Nephron (organoid): ENCODE measurements around the gene ARHGEF11.
A peak's percentile ranks its signal among the peaks of the same experiment; 100 is the strongest.

Experiments used
- H3K27ac Mint-ChIP-seq, 3 experiments: 2 replicates each; pipeline ENCODE4 v1.8.0; 2020; ENCODE audit warnings: mixed read lengths in 3 of 3, mild to moderate bottlenecking in 2 of 3, moderate library complexity in 1 of 3
- H3K27me3 Mint-ChIP-seq: 2 replicates; pipeline ENCODE4 v1.8.0; 2021; ENCODE audit warnings: low read depth, mild to moderate bottlenecking, moderate library complexity, mixed read lengths
- H3K36me3 Mint-ChIP-seq: 2 replicates; pipeline ENCODE4 v1.8.0; 2020; ENCODE audit warnings: low read depth, mixed read lengths
- H3K4me1 Mint-ChIP-seq: 2 replicates; pipeline ENCODE4 v1.8.0; 2020; ENCODE audit warnings: mixed read lengths
- H3K4me3 Mint-ChIP-seq, 3 experiments: 2 replicates each; pipeline ENCODE4 v1.8.0; 2020; ENCODE audit warnings: mild to moderate bottlenecking in 3 of 3, mixed read lengths in 3 of 3, moderate library complexity in 2 of 3
- H3K9me3 Mint-ChIP-seq: 2 replicates; pipeline ENCODE4 v1.8.0; 2020; ENCODE audit warnings: mixed read lengths
- TF ChIP-seq, protein P1 (sequence below), 3 experiments: fragments of 200-600 bp; sonication (generic); IDR thresholded peaks; one replicate each; pipeline ENCODE4 v1.5.0; 2021; ENCODE audit warnings: antibody characterized with exemption in 3 of 3; ENCODE audit not compliant: unreplicated experiment in 3 of 3

ARHGEF11 gene

DNA sequence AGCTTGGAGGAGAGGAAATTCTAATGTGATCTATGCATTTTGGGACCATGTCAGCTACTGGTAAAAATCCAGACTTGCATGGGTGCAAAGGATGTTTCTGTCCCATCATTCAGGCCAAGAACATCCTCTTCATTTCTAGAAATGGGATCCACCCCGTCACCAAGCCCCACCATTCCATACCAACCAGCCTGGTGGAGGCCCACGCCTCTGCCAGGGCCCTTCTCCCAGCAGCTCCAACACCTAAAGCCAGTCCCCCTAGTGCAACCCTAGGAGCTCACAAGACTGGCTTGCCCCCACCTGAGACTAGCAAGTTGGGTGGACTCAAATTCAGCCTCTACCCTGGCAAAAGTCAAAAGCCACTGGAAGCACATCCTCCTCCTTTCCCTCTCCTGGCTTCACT lies 1.9 kb downstream of the ARHGEF11 start:
- H3K4me3 Mint-ChIP-seq: peak overlapping the region; percentile 93 to 94 (median 93)
- no peaks in the 10 kb centered on the region for H3K9me3 Mint-ChIP-seq
- no peaks in the 10 kb centered on the region for H3K27me3 Mint-ChIP-seq
- peaks cover 5% of the 10 kb centered on the region for H3K36me3 Mint-ChIP-seq
- TF ChIP-seq, protein P1, sequence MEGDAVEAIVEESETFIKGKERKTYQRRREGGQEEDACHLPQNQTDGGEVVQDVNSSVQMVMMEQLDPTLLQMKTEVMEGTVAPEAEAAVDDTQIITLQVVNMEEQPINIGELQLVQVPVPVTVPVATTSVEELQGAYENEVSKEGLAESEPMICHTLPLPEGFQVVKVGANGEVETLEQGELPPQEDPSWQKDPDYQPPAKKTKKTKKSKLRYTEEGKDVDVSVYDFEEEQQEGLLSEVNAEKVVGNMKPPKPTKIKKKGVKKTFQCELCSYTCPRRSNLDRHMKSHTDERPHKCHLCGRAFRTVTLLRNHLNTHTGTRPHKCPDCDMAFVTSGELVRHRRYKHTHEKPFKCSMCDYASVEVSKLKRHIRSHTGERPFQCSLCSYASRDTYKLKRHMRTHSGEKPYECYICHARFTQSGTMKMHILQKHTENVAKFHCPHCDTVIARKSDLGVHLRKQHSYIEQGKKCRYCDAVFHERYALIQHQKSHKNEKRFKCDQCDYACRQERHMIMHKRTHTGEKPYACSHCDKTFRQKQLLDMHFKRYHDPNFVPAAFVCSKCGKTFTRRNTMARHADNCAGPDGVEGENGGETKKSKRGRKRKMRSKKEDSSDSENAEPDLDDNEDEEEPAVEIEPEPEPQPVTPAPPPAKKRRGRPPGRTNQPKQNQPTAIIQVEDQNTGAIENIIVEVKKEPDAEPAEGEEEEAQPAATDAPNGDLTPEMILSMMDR (IDR thresholded peaks at IDR 0.05; ENCODE audit: unreplicated experiment in 3 of 3): no peak
- H3K27ac Mint-ChIP-seq: peak overlapping the region; percentile 66 to 99 (median 78)
- peaks cover 51% of the 10 kb centered on the region for H3K4me1 Mint-ChIP-seq

DNA sequence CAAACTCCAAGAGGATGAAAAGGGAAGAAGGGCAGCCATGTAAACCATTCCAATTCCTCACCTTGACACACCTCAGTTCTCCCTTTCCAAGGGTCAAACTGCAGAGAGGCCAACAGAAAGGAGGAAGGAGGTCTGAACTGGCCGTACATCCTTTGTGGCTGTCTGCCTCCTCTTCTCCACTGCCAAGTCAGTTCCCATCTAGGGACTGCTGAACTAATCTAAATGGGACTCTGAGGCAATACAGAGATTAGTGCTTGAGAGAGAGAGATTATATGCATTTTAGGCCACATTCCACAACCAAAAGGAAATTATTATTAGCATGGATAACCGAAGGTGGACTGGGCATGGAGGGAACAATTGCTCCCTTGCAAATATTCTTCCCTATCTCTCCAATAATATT lies 2.7 kb downstream of the ARHGEF11 start:
- TF ChIP-seq, protein P1 (IDR thresholded peaks at IDR 0.05; ENCODE audit: unreplicated experiment in 3 of 3): no peak
- no peaks in the 10 kb centered on the region for H3K9me3 Mint-ChIP-seq
- H3K27me3 Mint-ChIP-seq: no peaks in the 10 kb centered on the region
- H3K27ac Mint-ChIP-seq: peak overlapping the region in 2 of 3 experiments; percentile 66 to 78
- peak overlapping the region; percentile 93 to 94 (median 93) for H3K4me3 Mint-ChIP-seq
- H3K36me3 Mint-ChIP-seq: peaks cover 5% of the 10 kb centered on the region
- H3K4me1 Mint-ChIP-seq: peaks cover 51% of the 10 kb centered on the region

- Mint-ChIP-seq H3K4me1 (peaks cover 47% of the 10 kb centered on the region), H3K27me3 (no peaks in the 10 kb centered on the region)
- TF ChIP-seq, protein P1 (IDR thresholded peaks at IDR 0.05; ENCODE audit: unreplicated experiment in 3 of 3): no peak
These were observed 4.7 kb downstream of the ARHGEF11 start for GRCh38 chr1:157040802-157041201.

DNA sequence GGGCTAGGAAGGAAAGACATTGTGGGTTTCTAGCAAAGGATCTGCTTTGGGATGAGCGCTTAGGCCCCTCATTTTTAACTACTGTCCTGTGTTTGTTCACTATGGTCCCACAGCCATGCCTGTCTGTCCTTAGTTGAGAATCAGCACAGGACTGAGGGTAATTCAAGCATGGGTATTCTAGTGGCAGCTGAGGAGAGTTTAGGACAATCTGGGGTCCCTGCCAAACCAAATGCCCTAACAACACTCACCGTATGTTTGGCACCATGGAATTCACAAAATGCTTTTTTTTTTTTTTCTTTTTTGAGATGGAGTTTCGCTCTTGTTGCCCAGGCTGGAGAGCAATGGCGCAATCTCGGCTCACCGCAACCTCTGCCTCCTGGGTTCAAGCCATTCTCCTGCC lies 10.4 kb downstream of the ARHGEF11 start:
- no peaks in the 10 kb centered on the region for H3K9me3 Mint-ChIP-seq
- H3K36me3 Mint-ChIP-seq: peaks cover 23% of the 10 kb centered on the region
- no peak overlapping the region for H3K27ac Mint-ChIP-seq
- H3K27me3 Mint-ChIP-seq: no peaks in the 10 kb centered on the region
- no peak overlapping the region for H3K4me3 Mint-ChIP-seq
- TF ChIP-seq, protein P1 (IDR thresholded peaks at IDR 0.05; ENCODE audit: unreplicated experiment in 3 of 3): no peak
- H3K4me1 Mint-ChIP-seq: peaks cover 9% of the 10 kb centered on the region

More at GRCh38 chr1:157040802-157041201, 4.7 kb downstream of the ARHGEF11 start:
- Mint-ChIP-seq H3K27ac (no peak overlapping the region), H3K9me3 (no peaks in the 10 kb centered on the region), H3K36me3 (peaks cover 10% of the 10 kb centered on the region), H3K4me3 (no peak overlapping the region)

- H3K36me3 Mint-ChIP-seq: peaks cover 23% of the 10 kb centered on the region
- TF ChIP-seq, protein P1 (IDR thresholded peaks at IDR 0.05; ENCODE audit: unreplicated experiment in 3 of 3): no peak
These were observed 11.3 kb downstream of the ARHGEF11 start for GRCh38 chr1:157034137-157034800.

DNA sequence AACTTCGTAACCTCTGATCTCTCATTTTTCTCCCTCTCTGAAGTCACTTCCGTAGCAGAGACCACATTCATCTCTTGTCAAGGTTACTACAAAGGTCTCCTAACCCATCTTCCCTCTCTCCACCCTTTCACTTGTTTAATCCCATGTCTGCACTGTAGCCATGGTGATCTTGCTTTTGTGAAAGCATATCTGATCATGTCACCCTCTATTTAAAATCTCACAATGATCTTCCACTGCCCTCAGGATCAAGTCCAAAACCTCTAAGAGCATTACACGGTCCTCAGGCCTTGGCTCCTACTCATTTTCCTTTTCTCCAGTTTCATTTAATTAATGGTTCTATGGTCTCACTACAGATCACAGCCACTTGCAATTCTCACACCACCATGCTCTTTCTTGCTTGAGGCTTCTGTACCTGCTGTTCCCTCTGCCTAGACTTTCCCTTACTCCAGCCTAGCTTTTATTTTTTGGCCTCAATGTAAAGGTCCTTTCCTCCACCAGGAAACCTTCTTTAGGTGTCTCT lies 12.1 kb downstream of the ARHGEF11 start:
- Mint-ChIP-seq H3K4me1 (peaks cover 7% of the 10 kb centered on the region), H3K27me3 (no peaks in the 10 kb centered on the region), H3K27ac (no peak overlapping the region), H3K36me3 (peaks cover 23% of the 10 kb centered on the region), H3K9me3 (no peaks in the 10 kb centered on the region), H3K4me3 (no peak overlapping the region)
- TF ChIP-seq, protein P1 (IDR thresholded peaks at IDR 0.05; ENCODE audit: unreplicated experiment in 3 of 3): no peak

More at GRCh38 chr1:157034137-157034800, 11.3 kb downstream of the ARHGEF11 start:
- no peak overlapping the region for H3K27ac Mint-ChIP-seq
- H3K9me3 Mint-ChIP-seq: no peaks in the 10 kb centered on the region
- H3K27me3 Mint-ChIP-seq: no peaks in the 10 kb centered on the region
- no peak overlapping the region for H3K4me3 Mint-ChIP-seq
- H3K4me1 Mint-ChIP-seq: peaks cover 7% of the 10 kb centered on the region
